OCI-LY1 (cell line): ENCODE measurements around the gene MZT2A.
"Not testable (repeated sequence)": the region's sequence is repeated elsewhere in the genome, so short reads cannot be mapped to it uniquely, and the experiment has no call there.

Experiments used
- CTCF ChIP-seq: fragments of 200-600 bp; sonication (generic), shearing (Covaris generic); IDR thresholded peaks from 2 replicates; pipeline ENCODE4 v1.5.1; 2017; ENCODE audit warnings: mild to moderate bottlenecking, antibody characterized with exemption, low read length, moderate library complexity, mixed read lengths
- EZH2 ChIP-seq: fragments of 200-600 bp; sonication (generic), shearing (Covaris generic); IDR thresholded peaks from 2 replicates; pipeline ENCODE4 v1.8.0; 2017; ENCODE audit warnings: borderline replicate concordance, mixed run types, mild to moderate bottlenecking, antibody characterized with exemption, low read length, moderate library complexity, mixed read lengths

GRCh38 chr2:131516621-131517020, 24.4 kb upstream of the MZT2A start:
- peak; percentile 41 for TF ChIP-seq CTCF
- TF ChIP-seq EZH2, result not testable (repeated sequence)
